ENCODE data around the gene GASK1B. TPM values are rescaled to one million over a fixed set of nuclear protein-coding genes. Genes with fewer than 3 reads are reported as not detected.

The GASK1B gene
- polyA plus RNA-seq, 1 donor from 2014 or later = 0.30 TPM

DNA sequence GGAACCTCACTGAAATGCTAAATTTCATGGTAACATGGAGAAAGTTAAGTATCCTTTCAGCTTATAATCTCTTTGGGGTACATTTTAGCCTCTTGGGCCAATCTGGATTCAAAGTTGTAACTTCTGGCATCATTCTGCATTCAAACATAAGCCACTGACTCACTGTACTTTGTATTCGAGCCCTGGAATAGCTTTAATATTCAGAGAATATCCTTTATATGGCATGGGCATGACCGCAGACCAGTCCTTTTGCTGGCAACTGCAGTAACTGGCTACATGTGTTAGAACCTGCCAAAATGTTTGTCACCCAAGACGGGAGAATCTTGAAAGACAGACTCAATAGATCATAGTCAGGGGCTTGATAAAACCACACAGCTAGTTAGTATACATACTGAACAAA, 3.3 kb downstream of the GASK1B start:
- Mint-ChIP-seq H3K9me3 (no peaks in the 10 kb centered on the region), H3K27me3 (peaks cover 20% of the 10 kb centered on the region), H3K27ac (no peak overlapping the region), H3K36me3 (no peaks in the 10 kb centered on the region), H3K4me1 (no peaks in the 10 kb centered on the region), H3K4me3 (no peak overlapping the region)

DNA sequence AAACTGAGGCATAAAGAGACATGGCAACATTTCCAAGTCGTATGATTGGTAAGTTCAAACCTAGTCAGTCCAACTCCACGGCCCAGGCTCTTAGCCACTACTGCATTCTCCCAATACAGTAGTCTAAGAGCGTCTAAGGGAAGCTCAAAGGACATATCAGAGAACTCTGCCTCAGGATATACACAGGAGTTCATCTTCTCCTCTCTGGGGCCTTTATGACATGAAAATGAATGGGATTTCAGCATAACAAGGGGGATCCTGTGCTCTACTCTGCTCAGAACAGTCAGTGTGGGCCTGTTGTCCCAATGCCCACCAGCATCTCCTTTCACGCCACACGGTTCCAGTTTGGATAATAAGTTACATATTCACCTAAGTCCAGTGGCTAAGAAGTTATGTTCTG, 4.2 kb downstream of the GASK1B start:
- Mint-ChIP-seq H3K27ac (no peak overlapping the region), H3K4me3 (no peak overlapping the region), H3K36me3 (no peaks in the 10 kb centered on the region), H3K9me3 (no peaks in the 10 kb centered on the region), H3K4me1 (no peaks in the 10 kb centered on the region), H3K27me3 (peaks cover 20% of the 10 kb centered on the region)

DNA sequence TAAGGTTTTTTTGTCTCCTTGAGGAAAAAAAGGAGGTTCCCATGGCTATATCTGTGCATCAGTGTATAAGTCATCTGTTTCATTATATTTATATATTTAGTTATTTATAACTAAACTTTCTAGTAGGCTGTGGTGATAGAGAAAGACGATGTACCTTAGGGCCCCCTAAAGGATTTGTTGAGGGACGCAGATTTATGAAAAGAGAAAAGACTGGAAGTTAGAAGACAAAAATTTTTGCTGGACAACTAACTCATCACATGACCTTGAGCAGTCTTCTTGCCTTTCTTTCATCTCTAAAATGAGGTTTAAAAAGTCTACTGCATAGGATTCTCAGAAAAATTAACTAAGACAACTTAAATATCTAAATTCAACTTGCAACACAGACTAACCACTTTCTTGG, 6.1 kb downstream of the GASK1B start:
- no peaks in the 10 kb centered on the region for H3K4me1 Mint-ChIP-seq

DNA sequence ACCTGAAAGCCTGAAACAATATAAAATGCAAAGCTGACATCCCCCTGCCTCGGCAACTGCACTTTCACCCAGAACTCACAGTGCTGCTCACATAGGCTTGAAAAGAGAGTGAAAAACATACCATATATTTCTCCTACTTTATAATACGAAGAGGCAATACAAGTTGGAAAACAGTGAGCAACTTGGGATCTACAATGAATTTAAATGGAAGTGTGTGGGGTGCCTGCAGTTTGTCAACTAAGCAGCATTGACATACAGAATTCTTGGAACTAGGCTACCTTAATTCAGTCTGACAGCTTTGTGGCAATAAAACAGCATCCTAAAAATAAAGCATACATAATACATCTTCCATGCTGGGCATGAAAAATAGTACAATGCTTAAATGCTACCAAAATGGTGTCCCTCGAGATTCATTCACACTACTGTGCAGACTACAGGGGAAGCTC, 8.0 kb downstream of the GASK1B start:
- Mint-ChIP-seq H3K36me3 (no peaks in the 10 kb centered on the region), H3K27ac (no peak overlapping the region)

More for the DNA sequence above, 6.1 kb downstream of the GASK1B start:
- H3K36me3 Mint-ChIP-seq = no peaks in the 10 kb centered on the region
- H3K27ac Mint-ChIP-seq = no peak overlapping the region
- no peak overlapping the region for H3K4me3 Mint-ChIP-seq
- H3K9me3 Mint-ChIP-seq = peaks cover 0 to 3% (median 0%) of the 10 kb centered on the region in 3 donors
- peaks cover 13% of the 10 kb centered on the region for H3K27me3 Mint-ChIP-seq

DNA sequence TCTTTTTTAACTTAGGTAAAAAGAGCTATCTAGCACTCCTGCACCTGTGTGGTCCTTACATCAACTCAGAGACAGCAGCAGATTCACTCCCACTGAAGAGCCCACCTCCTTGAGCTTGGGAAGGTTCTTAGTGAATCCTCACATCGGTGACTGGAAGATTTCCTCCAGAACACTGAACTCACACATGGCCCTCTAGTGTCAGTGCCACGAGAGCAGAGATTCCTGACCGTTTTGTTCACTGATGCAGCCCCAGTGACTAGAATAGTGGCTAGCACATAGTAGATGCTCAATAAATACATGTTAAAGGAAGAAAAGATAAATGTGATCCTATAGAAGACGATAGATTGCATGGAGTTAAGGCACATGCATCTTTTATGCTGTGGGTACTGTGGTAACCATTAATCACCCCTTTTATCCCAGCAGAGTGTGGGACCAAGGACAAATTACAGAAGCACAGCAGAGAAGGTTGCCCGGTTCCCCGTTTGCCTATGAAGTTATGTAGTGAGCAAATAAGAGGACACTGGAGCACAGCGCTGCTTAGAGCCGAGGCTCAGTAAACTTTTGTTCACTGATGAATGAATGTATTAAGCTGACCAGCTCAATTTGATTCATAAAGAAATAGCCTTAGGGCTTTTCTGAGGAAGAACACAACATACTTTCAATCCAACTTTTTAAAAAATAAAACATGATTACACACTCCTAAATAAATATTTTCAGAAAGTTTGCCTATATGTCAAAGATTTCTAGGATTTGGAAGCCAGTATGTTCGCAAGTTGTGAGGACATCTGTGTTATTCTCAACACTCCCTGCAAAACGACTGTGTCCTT, 8.7 kb downstream of the GASK1B start:
- Mint-ChIP-seq H3K4me3 (peak overlapping the region in 1 of 4 donors; percentile 52), H3K4me1 (no peaks in the 10 kb centered on the region), H3K36me3 (no peaks in the 10 kb centered on the region), H3K27me3 (peaks cover 4% of the 10 kb centered on the region), H3K27ac (no peak overlapping the region), H3K9me3 (peaks cover 0 to 3% (median 0%) of the 10 kb centered on the region in 3 donors)

More for the DNA sequence above, 8.0 kb downstream of the GASK1B start:
- Mint-ChIP-seq H3K27me3 (peaks cover 4% of the 10 kb centered on the region), H3K4me3 (no peak overlapping the region), H3K9me3 (peaks cover 0 to 3% (median 0%) of the 10 kb centered on the region in 3 donors), H3K4me1 (no peaks in the 10 kb centered on the region)

DNA sequence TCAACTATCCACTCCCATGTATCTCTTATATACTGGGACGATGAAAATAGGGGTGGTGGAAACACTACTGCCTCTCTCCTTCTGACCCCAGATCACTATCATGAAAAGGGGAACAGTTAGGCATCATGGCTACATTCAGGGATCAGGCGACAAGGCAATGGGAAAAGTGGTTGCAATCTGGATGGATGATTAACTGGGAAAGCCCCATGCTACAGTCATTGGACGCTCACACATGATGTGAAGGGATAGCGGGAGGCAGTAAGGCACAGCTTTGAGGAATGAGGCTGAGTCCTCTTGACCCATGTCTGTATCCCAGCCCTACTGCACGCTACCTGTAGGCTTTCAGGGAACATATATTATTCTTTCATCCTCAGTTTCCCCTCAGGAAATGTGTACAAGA, 10.2 kb downstream of the GASK1B start:
- H3K36me3 Mint-ChIP-seq = no peaks in the 10 kb centered on the region
- H3K4me3 Mint-ChIP-seq = no peak overlapping the region
- H3K27me3 Mint-ChIP-seq = no peaks in the 10 kb centered on the region
- H3K9me3 Mint-ChIP-seq = peaks cover 0 to 3% (median 0%) of the 10 kb centered on the region in 3 donors
- no peaks in the 10 kb centered on the region for H3K4me1 Mint-ChIP-seq
- H3K27ac Mint-ChIP-seq = no peak overlapping the region

DNA sequence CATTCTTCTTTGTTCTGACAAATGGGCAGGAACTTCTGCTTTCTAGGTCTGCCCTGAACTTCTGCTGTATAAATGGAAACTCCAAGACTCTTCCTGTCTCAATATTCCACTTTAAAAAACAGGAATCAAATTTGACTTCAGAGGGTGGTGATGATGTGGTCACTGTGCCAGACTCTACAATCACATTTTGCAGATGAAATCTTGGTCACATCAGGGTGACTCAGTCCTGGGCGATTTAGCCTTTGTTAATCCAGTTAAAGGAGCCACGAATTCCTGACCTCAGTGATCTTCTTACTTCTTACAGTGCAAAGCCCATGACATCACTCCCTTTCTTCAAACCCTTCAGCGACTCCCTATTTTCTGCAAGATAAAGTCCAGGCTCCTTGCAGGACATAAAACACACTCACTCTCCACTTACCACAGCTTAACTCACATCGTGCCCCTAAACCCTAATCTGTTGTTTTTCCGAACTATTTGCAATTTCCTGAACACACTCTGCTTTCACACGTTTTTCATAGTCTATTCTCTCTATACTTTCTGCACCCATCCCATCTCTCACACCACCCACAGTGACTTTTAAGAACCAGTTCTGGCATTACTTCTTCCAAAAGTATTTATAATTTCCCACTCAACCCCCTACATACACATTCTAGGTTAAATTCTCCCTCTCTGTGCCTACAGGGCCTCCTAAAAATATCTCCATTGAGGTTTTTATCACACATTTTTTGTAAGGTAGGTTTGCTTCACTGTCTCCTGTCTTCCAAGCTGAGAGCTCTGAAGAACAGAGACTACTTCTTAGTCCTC, 11.1 kb downstream of the GASK1B start:
- Mint-ChIP-seq H3K4me1 (no peaks in the 10 kb centered on the region), H3K36me3 (no peaks in the 10 kb centered on the region), H3K9me3 (peaks cover 0 to 3% (median 0%) of the 10 kb centered on the region in 3 donors)

DNA sequence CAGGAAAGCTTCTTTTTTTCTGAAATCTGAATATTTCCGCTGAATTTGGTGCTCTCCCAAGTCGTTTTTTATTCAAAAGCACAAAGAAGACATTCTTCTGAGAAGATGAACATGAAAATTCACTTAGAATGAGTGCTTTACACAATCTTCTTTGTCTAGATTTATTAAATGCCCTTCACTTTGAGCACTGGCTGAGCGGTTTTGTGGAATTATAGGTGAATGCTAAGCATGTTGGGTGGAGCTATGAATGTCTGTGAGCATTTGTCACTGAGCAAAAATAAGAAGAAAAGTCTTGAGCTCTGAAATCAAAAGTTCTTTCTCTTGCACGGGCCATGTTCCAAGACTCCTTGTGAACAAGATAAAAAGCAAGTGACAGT, 13.1 kb downstream of the GASK1B start:
- Mint-ChIP-seq H3K9me3 (peaks cover 0 to 3% (median 0%) of the 10 kb centered on the region in 3 donors), H3K36me3 (no peaks in the 10 kb centered on the region), H3K4me1 (no peaks in the 10 kb centered on the region), H3K4me3 (no peak overlapping the region), H3K27me3 (no peaks in the 10 kb centered on the region), H3K27ac (no peak overlapping the region)

More for the DNA sequence above, 11.1 kb downstream of the GASK1B start:
- Mint-ChIP-seq H3K27me3 (no peaks in the 10 kb centered on the region), H3K4me3 (no peak overlapping the region), H3K27ac (peak overlapping the region in 1 of 3 donors; percentile 34)

DNA sequence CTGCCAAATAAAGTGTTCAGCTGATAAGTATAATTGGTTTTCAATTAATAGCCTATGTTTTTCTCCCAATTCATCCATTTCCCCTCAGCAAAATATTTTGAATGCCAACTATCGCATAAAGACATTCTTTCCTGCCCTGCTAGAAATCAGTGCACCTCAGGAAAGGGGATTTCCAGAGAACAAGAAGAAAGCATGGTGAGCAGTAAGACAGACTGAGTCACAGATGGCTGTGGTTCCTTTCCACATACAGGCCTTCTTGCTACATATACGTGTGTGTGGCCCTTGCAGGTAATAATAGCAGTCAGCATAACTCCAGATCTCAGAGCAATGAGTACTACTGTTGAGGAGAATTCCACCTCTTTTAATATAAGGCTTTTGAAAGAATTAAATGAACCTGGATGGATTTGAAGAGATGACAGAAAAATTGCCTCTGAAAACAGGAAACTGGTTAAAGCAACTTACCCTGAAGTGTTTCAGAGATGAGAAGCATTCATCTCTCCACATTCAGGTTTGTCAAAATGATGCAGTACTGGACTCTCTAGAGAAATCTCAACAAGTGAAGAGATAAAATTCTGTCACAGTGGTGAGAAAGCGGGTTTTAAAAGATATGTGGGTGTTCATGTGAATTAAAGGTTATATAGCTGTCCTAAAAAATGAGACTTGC, 13.6 kb downstream of the GASK1B start:
- Mint-ChIP-seq H3K4me1 (no peaks in the 10 kb centered on the region), H3K4me3 (no peak overlapping the region), H3K27ac (no peak overlapping the region), H3K27me3 (no peaks in the 10 kb centered on the region), H3K36me3 (no peaks in the 10 kb centered on the region), H3K9me3 (peaks cover 0 to 3% (median 0%) of the 10 kb centered on the region in 3 donors)

DNA sequence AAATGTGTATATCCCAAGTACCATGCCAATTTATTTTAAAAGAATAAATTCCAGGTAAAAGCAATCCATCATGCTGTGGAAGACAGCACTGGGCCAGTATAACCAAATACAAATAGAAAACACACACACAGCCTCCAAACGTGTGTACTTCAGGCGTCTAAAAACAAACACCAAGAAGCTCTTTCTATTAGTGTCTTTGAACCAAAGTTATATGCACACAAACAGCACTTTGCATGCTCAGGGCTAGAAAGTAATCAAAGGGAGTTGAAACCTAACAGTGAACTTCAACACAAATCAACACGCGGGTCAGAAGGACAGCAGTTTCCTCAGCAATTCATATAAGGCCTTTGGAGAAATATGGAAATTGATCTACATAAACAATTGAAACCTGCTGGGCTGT, 15.4 kb downstream of the GASK1B start:
- peaks cover 0 to 3% (median under 1%) of the 10 kb centered on the region in 3 donors for H3K9me3 Mint-ChIP-seq
- H3K27ac Mint-ChIP-seq = no peak overlapping the region
- H3K4me1 Mint-ChIP-seq = peaks cover 0 to under 1% (median 0%) of the 10 kb centered on the region in 3 donors
- H3K27me3 Mint-ChIP-seq = no peaks in the 10 kb centered on the region
- H3K36me3 Mint-ChIP-seq = no peaks in the 10 kb centered on the region
- H3K4me3 Mint-ChIP-seq = no peak overlapping the region

DNA sequence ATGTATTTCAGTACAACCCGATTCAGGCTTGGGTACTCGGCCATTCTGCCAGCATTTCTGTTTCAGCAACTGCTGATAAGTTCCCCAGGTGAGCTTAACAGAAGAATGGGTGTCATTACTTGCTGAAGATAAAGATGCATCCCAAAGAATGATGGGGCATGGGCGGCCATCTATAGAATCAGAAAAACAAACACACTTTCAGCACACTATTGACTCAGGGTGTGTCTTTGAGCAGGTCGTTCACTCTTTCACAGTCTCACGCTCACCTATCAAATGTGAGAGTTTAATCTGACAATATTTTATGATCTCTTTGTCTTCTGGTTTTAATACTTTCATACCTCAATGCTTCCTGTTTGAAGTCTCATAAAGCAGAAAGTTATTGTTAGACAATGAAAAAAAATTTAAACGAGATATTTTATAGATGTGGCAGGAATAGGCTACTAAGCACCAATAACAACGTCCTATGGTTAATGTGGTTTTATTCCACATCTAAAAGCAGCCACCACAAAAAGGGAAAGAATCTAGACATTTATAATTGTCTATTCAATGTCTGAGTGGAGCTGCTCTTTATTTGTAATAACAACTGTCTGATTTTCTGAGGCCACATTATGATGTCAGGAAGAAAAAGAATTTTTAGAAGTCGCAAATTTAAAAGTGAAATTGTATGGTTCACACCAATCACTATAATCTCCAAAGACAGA, 17.0 kb downstream of the GASK1B start:
- H3K27me3 Mint-ChIP-seq = no peaks in the 10 kb centered on the region
- H3K4me3 Mint-ChIP-seq = no peak overlapping the region
- no peaks in the 10 kb centered on the region for H3K36me3 Mint-ChIP-seq
- H3K9me3 Mint-ChIP-seq = peaks cover 0 to 5% (median 3%) of the 10 kb centered on the region in 3 donors
- no peak overlapping the region for H3K27ac Mint-ChIP-seq
- peaks cover 0 to 2% (median 0%) of the 10 kb centered on the region in 3 donors for H3K4me1 Mint-ChIP-seq

DNA sequence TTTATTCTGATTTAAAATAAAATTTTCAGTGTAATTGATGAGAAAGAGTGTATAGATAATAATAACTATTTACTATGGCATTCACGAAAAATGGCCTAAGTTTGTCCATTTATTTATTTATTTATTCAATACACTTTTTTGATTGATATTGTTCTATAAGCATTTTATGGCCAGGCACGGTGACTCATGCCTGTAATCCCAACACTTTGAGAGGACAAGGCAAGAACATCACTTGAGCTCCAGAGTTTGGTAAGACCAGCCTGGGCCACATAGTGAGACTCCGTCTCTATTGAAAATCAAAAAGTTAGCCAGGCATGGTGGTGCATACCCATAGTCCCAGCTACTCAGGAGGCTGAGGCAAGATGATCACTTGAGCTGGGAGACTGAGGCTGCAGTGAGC, 25.7 kb downstream of the GASK1B start:
- H3K27ac Mint-ChIP-seq = no peak overlapping the region
- no peak overlapping the region for H3K4me3 Mint-ChIP-seq
- no peaks in the 10 kb centered on the region for H3K27me3 Mint-ChIP-seq
- H3K36me3 Mint-ChIP-seq = peaks cover 2% of the 10 kb centered on the region
- peaks cover 0 to 2% (median 0%) of the 10 kb centered on the region in 3 donors for H3K9me3 Mint-ChIP-seq
- H3K4me1 Mint-ChIP-seq = no peaks in the 10 kb centered on the region

DNA sequence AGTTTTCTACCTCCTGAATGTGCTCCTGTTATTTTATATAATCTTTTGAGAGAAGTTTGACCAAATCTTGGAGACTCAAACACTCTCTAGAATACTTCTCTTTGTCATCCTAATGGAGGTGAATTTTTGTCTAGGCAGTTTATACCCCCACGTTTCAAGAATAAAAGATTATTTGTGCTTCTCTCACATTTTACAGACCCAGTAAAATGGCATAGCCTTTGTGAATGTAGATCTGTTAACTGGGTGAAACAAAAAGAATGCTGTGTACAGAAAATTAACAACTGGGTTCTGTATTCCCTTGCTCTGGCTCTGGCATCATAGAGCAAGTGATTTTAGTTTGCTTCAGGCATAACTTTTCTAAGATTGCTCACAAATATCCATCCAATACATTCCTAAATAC, 26.1 kb downstream of the GASK1B start:
- no peaks in the 10 kb centered on the region for H3K9me3 Mint-ChIP-seq
- no peak overlapping the region for H3K4me3 Mint-ChIP-seq
- H3K27ac Mint-ChIP-seq = no peak overlapping the region
- no peaks in the 10 kb centered on the region for H3K4me1 Mint-ChIP-seq
- H3K36me3 Mint-ChIP-seq = peaks cover 2% of the 10 kb centered on the region
- H3K27me3 Mint-ChIP-seq = no peaks in the 10 kb centered on the region

DNA sequence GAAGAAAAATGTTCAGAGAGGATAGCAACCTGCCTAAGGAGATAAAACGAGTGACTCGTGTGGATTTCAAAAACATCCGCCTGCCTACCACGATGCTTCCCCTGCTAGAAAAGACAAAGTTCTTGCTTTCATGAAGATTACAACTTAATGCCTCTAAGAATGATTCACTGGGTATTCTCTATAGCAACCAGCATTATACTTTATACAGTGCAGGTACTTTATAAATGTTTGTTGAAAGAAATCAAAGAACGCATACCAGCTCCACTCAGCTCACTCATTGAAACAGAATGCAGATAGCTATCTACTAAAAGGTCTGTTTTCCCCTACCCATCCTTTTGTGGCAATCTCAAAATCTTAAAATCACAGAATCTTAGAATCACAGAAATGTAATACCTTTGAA, 33.7 kb downstream of the GASK1B start:
- Mint-ChIP-seq H3K4me3 (no peak overlapping the region), H3K9me3 (no peaks in the 10 kb centered on the region), H3K4me1 (no peaks in the 10 kb centered on the region), H3K27ac (no peak overlapping the region), H3K36me3 (peaks cover 2% of the 10 kb centered on the region), H3K27me3 (no peaks in the 10 kb centered on the region)

All from IgD-negative memory B cell (primary cell).